H1 (cell line): Measurements from ENCODE around the gene AP2B1. TPM values are rescaled to one million over a fixed set of nuclear protein-coding genes. Genes with fewer than 3 reads are reported as not detected.

Source experiments
- CTCF ChIA-PET: fragments of 300-600 bp; sonication (Branson Sonifier 250); formaldehyde crosslinking; loops from one replicate; lab custom pipeline; 2021; ENCODE audit not compliant: partially characterized antibody; lab: Charles Lee
- POLR2A ChIA-PET: fragments of 300-600 bp; sonication (Branson Sonifier 250); formaldehyde crosslinking; loops from one replicate; lab custom pipeline; 2021; ENCODE audit warnings: inconsistent platforms; ENCODE audit not compliant: partially characterized antibody; lab: Charles Lee
- DNase-seq, 2 experiments: peaks; one replicate each; pipeline versions ENCODE4 v3.0.0 to v3.0.0-alpha.2; 2010 to 2022; ENCODE audit warnings: low spot score in 2 of 2, low read depth in 1 of 2, mixed read lengths in 1 of 2
- FAIRE-seq: peaks from 2 replicates; lab custom pipeline; 2011; peaks lifted over from hg19 to GRCh38; lab: Jason Lieb, UNC
- H2AFZ ChIP-seq: 2 replicates; pipeline ENCODE4 v1.8.1; 2012; ENCODE audit warnings: low read length, inconsistent platforms
- H2AK5ac ChIP-seq: 2 replicates; pipeline ENCODE4 v1.6.1; 2013; ENCODE audit warnings: low read depth, low read length
- H2BK120ac ChIP-seq: replicated peaks from 2 replicates; pipeline ENCODE3; 2013; ENCODE audit warnings: low read depth, low read length, inconsistent platforms
- H2BK12ac ChIP-seq: 2 replicates; pipeline ENCODE4 v1.6.1; 2013; ENCODE audit warnings: low read depth, low read length
- H2BK15ac ChIP-seq: 2 replicates; pipeline ENCODE4 v1.6.1; 2013; ENCODE audit warnings: low read length
- H2BK20ac ChIP-seq: 2 replicates; pipeline ENCODE4 v1.6.1; 2013; ENCODE audit warnings: low read length
- H2BK5ac ChIP-seq: 2 replicates; pipeline ENCODE4 v1.6.1; 2013; ENCODE audit warnings: low read depth, low read length
- H3K14ac ChIP-seq: 2 replicates; pipeline ENCODE4 v1.6.1; 2013; ENCODE audit warnings: inconsistent platforms; ENCODE audit not compliant: insufficient read length
- H3K18ac ChIP-seq: 2 replicates; pipeline ENCODE4 v1.6.1; 2013; ENCODE audit warnings: low read length; ENCODE audit errors: extremely low read depth
- H3K23ac ChIP-seq: 2 replicates; pipeline ENCODE4 v1.6.1; 2013; ENCODE audit warnings: inconsistent platforms; ENCODE audit not compliant: insufficient read length
- H3K23me2 ChIP-seq: 2 replicates; pipeline ENCODE4 v1.6.1; 2013; ENCODE audit warnings: low read depth, low read length
- H3K27ac ChIP-seq: 2 replicates; pipeline ENCODE4 v1.6.1; 2011; ENCODE audit warnings: low read depth, low read length, inconsistent platforms
- H3K27me3 ChIP-seq, 4 experiments: replicated peaks in 1 of 4; 1 replicate in 1 of 4; 2 replicates in 3 of 4; pipeline versions ENCODE4 v1.6.1 to v1.8.1; 2011 to 2013; ENCODE audit warnings: low read length in 3 of 4, mild to moderate bottlenecking in 3 of 4, inconsistent platforms in 2 of 4, mixed read lengths in 2 of 4, moderate library complexity in 1 of 4; ENCODE audit not compliant: control insufficient read depth in 3 of 4, insufficient read depth in 3 of 4; ENCODE audit errors: extremely low read depth in 1 of 4
- H3K36me3 ChIP-seq, 4 experiments: 2 replicates each; pipeline versions ENCODE4 v1.6.1 to v1.8.1; 2011 to 2013; ENCODE audit warnings: mild to moderate bottlenecking in 4 of 4, low read length in 3 of 4, moderate library complexity in 2 of 4, control low read depth in 1 of 4, inconsistent platforms in 1 of 4; ENCODE audit not compliant: insufficient read depth in 4 of 4, control insufficient read depth in 2 of 4
- H3K4ac ChIP-seq: replicated peaks from 2 replicates; pipeline ENCODE3; 2013; ENCODE audit warnings: low read length, low read depth, mixed read lengths, inconsistent platforms; ENCODE audit not compliant: insufficient read length
- H3K4me1 ChIP-seq, 4 experiments: replicated peaks in 1 of 4; 1 replicate in 1 of 4; 2 replicates in 3 of 4; pipeline versions ENCODE4 v1.6.1 to v1.8.1; 2011 to 2013; ENCODE audit warnings: low read length in 3 of 4, inconsistent platforms in 2 of 4, mixed read lengths in 1 of 4; ENCODE audit not compliant: insufficient read depth in 4 of 4, control insufficient read depth in 3 of 4
- H3K4me2 ChIP-seq, 2 experiments: 2 replicates each; pipeline versions ENCODE4 v1.6.1 to v1.8.1; 2011 to 2013; ENCODE audit warnings: low read depth in 2 of 2, low read length in 2 of 2, control low read depth in 1 of 2, inconsistent platforms in 1 of 2, mild to moderate bottlenecking in 1 of 2; ENCODE audit not compliant: insufficient read depth in 1 of 2
- H3K4me3 ChIP-seq, 4 experiments: fragments of 200-600, 300-600 bp in 1 of 4; sonication (generic), shearing (Covaris generic), sonication (Bioruptor Twin) in 1 of 4; 2 replicates each; pipeline versions ENCODE4 v1.5.1 to v1.8.1; 2011 to 2016; ENCODE audit warnings: low read length in 4 of 4, low read depth in 3 of 4, control low read depth in 2 of 4, inconsistent platforms in 2 of 4, mild to moderate bottlenecking in 2 of 4, mixed read lengths in 1 of 4, moderate library complexity in 1 of 4; ENCODE audit not compliant: insufficient read depth in 2 of 4; ENCODE audit errors: extremely low read depth in 1 of 4
- H3K56ac ChIP-seq: replicated peaks from 2 replicates; pipeline ENCODE3; 2013; ENCODE audit warnings: low read depth, mild to moderate bottlenecking, mixed read lengths, low read length, inconsistent platforms; ENCODE audit not compliant: insufficient read length
- H3K79me1 ChIP-seq: 2 replicates; pipeline ENCODE4 v1.6.1; 2013; ENCODE audit warnings: low read depth, low read length, control low read depth
- H3K79me2 ChIP-seq, 2 experiments: 2 replicates each; pipeline versions ENCODE4 v1.6.1 to v1.8.1; 2012 to 2013; ENCODE audit warnings: low read length in 2 of 2, mild to moderate bottlenecking in 2 of 2, inconsistent platforms in 1 of 2; ENCODE audit not compliant: insufficient read depth in 2 of 2, control insufficient read depth in 1 of 2
- H3K9ac ChIP-seq, 4 experiments: replicated peaks in 1 of 4; 1 replicate in 1 of 4; 2 replicates in 3 of 4; pipeline versions ENCODE4 v1.6.1 to v1.8.1; 2011 to 2013; ENCODE audit warnings: low read depth in 3 of 4, low read length in 3 of 4, control low read depth in 2 of 4, mild to moderate bottlenecking in 2 of 4, moderate library complexity in 2 of 4, inconsistent platforms in 1 of 4; ENCODE audit errors: extremely low read depth in 1 of 4
- H3K9me3 ChIP-seq, 2 experiments: 2 replicates each; pipeline versions ENCODE4 v1.6.1 to v1.8.1; 2012 to 2013; ENCODE audit warnings: mild to moderate bottlenecking in 2 of 2, moderate library complexity in 2 of 2, control low read depth in 1 of 2, inconsistent platforms in 1 of 2, low read depth in 1 of 2, low read length in 1 of 2, mixed read lengths in 1 of 2; ENCODE audit not compliant: insufficient read depth in 2 of 2
- H4K20me1 ChIP-seq, 2 experiments: replicated peaks in 1 of 2; 2 replicates each; pipeline versions ENCODE3 to v1.8.1; 2011 to 2013; ENCODE audit warnings: inconsistent platforms in 2 of 2, low read length in 2 of 2, mild to moderate bottlenecking in 1 of 2; ENCODE audit not compliant: insufficient read depth in 2 of 2, control insufficient read depth in 1 of 2
- H4K5ac ChIP-seq: 2 replicates; pipeline ENCODE4 v1.6.1; 2013; ENCODE audit warnings: low read length, low read depth, mixed read lengths, inconsistent platforms; ENCODE audit not compliant: insufficient read length
- H4K8ac ChIP-seq: 2 replicates; pipeline ENCODE4 v1.8.0; 2013; ENCODE audit warnings: mild to moderate bottlenecking, moderate library complexity, low read length, inconsistent platforms; ENCODE audit not compliant: insufficient read depth; ENCODE audit errors: extremely low read depth
- H4K91ac ChIP-seq: replicated peaks from 2 replicates; pipeline ENCODE3; 2013; ENCODE audit warnings: low read length, mixed read lengths, inconsistent platforms; ENCODE audit not compliant: insufficient read length
- BCL11A ChIP-seq, 2 experiments: IDR thresholded peaks; one replicate each; pipeline ENCODE4 v1.6.1; 2011; ENCODE audit warnings: low read depth in 2 of 2, low read length in 2 of 2, mild to moderate bottlenecking in 2 of 2
- CREB1 ChIP-seq: IDR thresholded peaks from 2 replicates; pipeline ENCODE4 v1.6.1; 2012; ENCODE audit warnings: inconsistent platforms
- CTCF ChIP-seq, 3 experiments: IDR thresholded peaks; 1 replicate in 2 of 3; 2 replicates in 1 of 3; pipeline versions ENCODE4 v1.5.1 to v1.6.1; 2011; ENCODE audit warnings: low read length in 3 of 3, mild to moderate bottlenecking in 3 of 3, inconsistent platforms in 2 of 3, low read depth in 1 of 3, moderate library complexity in 1 of 3; ENCODE audit not compliant: insufficient read depth in 1 of 3; ENCODE audit errors: control extremely low read depth in 1 of 3
- MAX ChIP-seq: IDR thresholded peaks from 2 replicates; pipeline ENCODE4 v1.6.1; 2012; ENCODE audit warnings: inconsistent platforms
- SAP30 ChIP-seq: fragments of 300-600 bp; sonication (generic); IDR thresholded peaks from 2 replicates; pipeline ENCODE4 v1.7.1; 2012; ENCODE audit warnings: low read length, moderate library complexity, mild to moderate bottlenecking, inconsistent platforms; ENCODE audit not compliant: insufficient read depth, insufficient replicate concordance
- SIN3A ChIP-seq, 2 experiments: IDR thresholded peaks in 1 of 2; conservative IDR thresholded peaks in 1 of 2; 2 replicates each; pipeline ENCODE4 v1.6.1; 2011 to 2012; ENCODE audit warnings: low read length in 2 of 2, improper control_type of control experiment in 1 of 2, low read depth in 1 of 2, mild to moderate bottlenecking in 1 of 2
- SIRT6 ChIP-seq: IDR thresholded peaks from one replicate; pipeline ENCODE4 v1.7.1; 2012; ENCODE audit warnings: low read length, inconsistent platforms
- SIX5 ChIP-seq: IDR thresholded peaks from 2 replicates; pipeline ENCODE4 v1.6.1; 2011; ENCODE audit warnings: mild to moderate bottlenecking, low read depth, low read length
- SP1 ChIP-seq: IDR thresholded peaks from 2 replicates; pipeline ENCODE4 v1.6.1; 2011; ENCODE audit warnings: low read depth, low read length
- TEAD4 ChIP-seq: IDR thresholded peaks from 2 replicates; pipeline ENCODE4 v1.6.1; 2012; ENCODE audit warnings: low read depth, low read length, inconsistent platforms, mixed read lengths
- WGBS, 2 experiments: shearing (Covaris generic) in 1 of 2; methylation state at CpG; one replicate each; pipeline versions ENCODE4 v1.1.6 to v1.1.7; 2013 to 2015; ENCODE audit warnings: low lambda C conversion rate in 2 of 2, mixed read lengths in 2 of 2, inconsistent platforms in 1 of 2, low coverage in 1 of 2, missing lambda C conversion rate in 1 of 2; ENCODE audit not compliant: insufficient replicate concordance in 2 of 2, insufficient coverage in 1 of 2, insufficient read length in 1 of 2; ENCODE audit errors: extremely low coverage in 1 of 2, missing lambda C conversion rate in 1 of 2; 5-methylcytosine and 5-hydroxymethylcytosine counted together
- polyA plus RNA-seq, 7 experiments: library from polyadenylated mRNA; depleted of rRNA in 3 of 7; stranded (reverse) in 5 of 7; unstranded in 2 of 7; fragments of >200 nt in 5 of 7; fragments of 200-250 nt in 2 of 7; gene quantifications; 1 replicate in 5 of 7; 2 replicates in 1 of 7; 4 replicates in 1 of 7; pipeline versions ENCODE4 v1.2.1 to v1.2.3, GENCODE V29; 2011 to 2013; ENCODE audit warnings: missing spikeins in 2 of 7, mixed read lengths in 2 of 7
- total RNA-seq: library from RNA; stranded (reverse); fragmentation: NEBNext Ultra II Directional; extraction: Animal tissue kit (Norgen Biotek cat#: 25700); gene quantifications from 2 replicates; pipeline ENCODE4 v1.2.1, GENCODE V29; 2021

Gene AP2B1
- total and polyA plus RNA-seq, 2 of the 8 experiments (the other 6 are each of a cell fraction or from before 2014, with no cell fraction given): 95.5 to 199 TPM

- H2BK12ac ChIP-seq: no peak overlapping the region
- H3K4me2 ChIP-seq: no peak overlapping the region
- 100% methylated on average over 2 of the region's 2 CpGs; no CpG with 5 or more reads in 1 of the 2 experiments for WGBS, 2 experiments
- H2BK5ac ChIP-seq: no peak overlapping the region
- no peak overlapping the region for H3K27ac ChIP-seq
- no peaks in the 10 kb centered on the region for H3K4me1 ChIP-seq
- TF ChIP-seq SIX5: no peak
- TF ChIP-seq MAX: no peak
- TF ChIP-seq BCL11A (IDR thresholded peaks at IDR 0.05; ENCODE audit: low read depth in 2 of 2, low read length in 2 of 2): no peak
- no peak for TF ChIP-seq CTCF (IDR thresholded peaks at IDR 0.05; ENCODE audit: control extremely low read depth in 1 of 3, insufficient read depth in 1 of 3, low read depth in 1 of 3, low read length in 3 of 3)
- no peak for TF ChIP-seq SP1
- no peak for TF ChIP-seq TEAD4
- no peak for TF ChIP-seq SAP30
- TF ChIP-seq CREB1: no peak
- no peak for TF ChIP-seq SIN3A (conservative IDR thresholded peaks at IDR 0.05 in 1 of 2, IDR thresholded peaks at IDR 0.05 in 1 of 2; ENCODE audit: low read depth in 1 of 2, low read length in 2 of 2)
- no peak for TF ChIP-seq SIRT6
- H3K9me3 ChIP-seq: no peaks in the 10 kb centered on the region
- no peaks in the 10 kb centered on the region for H3K27me3 ChIP-seq
- H2AK5ac ChIP-seq: no peak overlapping the region
- H2AFZ ChIP-seq: no peak overlapping the region
- DNase-seq (no peak), FAIRE-seq (no peak)
- H3K4ac ChIP-seq: no peak overlapping the region
- peaks cover 0 to 1% of the 10 kb centered on the region in 2 experiments for H4K20me1 ChIP-seq
- no peak overlapping the region for H3K23ac ChIP-seq
- no peak overlapping the region for H4K5ac ChIP-seq
- H3K18ac ChIP-seq: no peak overlapping the region
- ChIA-PET POLR2A (interaction anchor here (1.1 kb wide), 1 partner anchor 30 kb away, joined by 3 read pairs; no protein-coding TSS in a partner anchor), CTCF (interaction anchor here (0.6 to 4.4 kb wide), 7 partner anchors 41 to 183 kb away, joined by 3 to 19 read pairs (median 3); no protein-coding TSS in a partner anchor)
- H3K79me2 ChIP-seq: no peaks in the 10 kb centered on the region
- no peak overlapping the region for H3K14ac ChIP-seq
- H4K91ac ChIP-seq: no peak overlapping the region
- H3K4me3 ChIP-seq: no peak overlapping the region
- H2BK120ac ChIP-seq: no peak overlapping the region
- peaks cover 0 to 24% (median 4%) of the 10 kb centered on the region in 4 experiments; a peak in 4 of 8 replicates for H3K36me3 ChIP-seq
- no peaks in the 10 kb centered on the region for H3K79me1 ChIP-seq
- H4K8ac ChIP-seq: no peak overlapping the region
- no peaks in the 10 kb centered on the region for H3K23me2 ChIP-seq
- H2BK20ac ChIP-seq: no peak overlapping the region
- H3K56ac ChIP-seq: no peak overlapping the region
- H3K9ac ChIP-seq: no peak overlapping the region
- no peak overlapping the region for H2BK15ac ChIP-seq
These were observed 78.5 kb downstream of the AP2B1 start for GRCh38 chr17:35665662-35666061.
